GM19351 (cell line): ENCODE results near the gene TSC22D1.
A peak's percentile ranks its signal among the peaks of the same experiment; 100 is the strongest.
"Not testable (repeated sequence)": the region's sequence is repeated elsewhere in the genome, so short reads cannot be mapped to it uniquely, and the experiment has no call there.

Source experiments
- ATAC-seq: cut with Tn5 transposase; IDR thresholded peaks from one replicate; pipeline ENCODE4 v1.9.1; 2021; ENCODE audit warnings: mild to moderate bottlenecking, moderate library complexity; ENCODE audit not compliant: unreplicated experiment

The TSC22D1 gene

DNA sequence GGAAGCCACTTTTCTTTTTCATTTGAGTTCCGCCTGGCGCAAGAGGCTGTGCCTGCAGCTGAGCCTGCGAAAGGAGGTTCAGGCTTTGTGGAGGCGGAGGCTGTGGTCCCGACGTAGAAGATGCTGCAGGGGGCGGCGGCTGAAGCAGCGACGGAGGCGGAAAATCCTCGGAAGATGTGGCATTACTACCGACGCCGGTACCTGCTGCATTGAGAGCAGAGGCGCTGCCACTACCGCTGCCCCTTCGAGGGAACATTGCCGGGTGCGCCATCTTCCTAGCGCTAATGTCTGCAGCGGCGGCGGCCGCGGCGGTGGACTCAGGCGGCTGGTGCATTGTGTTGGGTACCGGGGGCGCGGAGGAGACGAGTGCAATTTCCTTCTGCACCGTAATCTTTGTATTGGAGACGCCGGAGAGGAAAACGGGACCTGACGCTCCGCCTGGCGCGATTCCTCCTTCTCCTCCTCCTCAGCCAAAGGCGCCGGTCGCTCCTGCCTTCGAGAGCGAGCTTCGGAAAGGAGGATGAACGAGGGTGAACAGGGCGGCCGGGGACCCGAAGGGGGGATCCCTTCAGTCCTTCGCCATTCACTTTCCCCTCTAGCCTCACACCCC lies at the start of gene TSC22D1:
Gene TSC22D1 (minus strand): TSS at position 590 of the 610 bp plus-strand sequence. CDS start 256 bp downstream, at position 334.
- ATAC-seq, result peak; percentile 2

DNA sequence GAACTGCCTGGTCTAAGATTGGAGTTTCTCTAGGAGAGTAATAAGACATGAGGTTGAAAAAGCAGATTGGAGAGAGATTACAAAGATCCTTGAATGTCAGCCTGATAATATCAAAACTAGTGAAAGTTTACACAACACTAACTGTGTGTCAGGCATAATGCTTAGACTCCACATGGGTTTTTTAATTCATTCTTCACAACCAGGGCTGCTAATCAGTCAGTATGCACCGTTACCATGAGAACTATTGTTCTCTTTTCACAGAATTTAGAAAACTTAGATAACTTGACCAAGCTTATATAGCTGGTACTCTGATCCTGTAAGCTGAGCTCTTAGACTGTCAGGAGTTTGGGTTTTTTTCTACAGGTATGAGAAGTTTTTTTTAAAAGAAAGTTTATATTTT lies 46.6 kb upstream of the TSC22D1 start:
- ATAC-seq, result no peak

GRCh38 chr13:44622261-44622660 lies 46.1 kb upstream of the TSC22D1 start:
- no peak for ATAC-seq

DNA sequence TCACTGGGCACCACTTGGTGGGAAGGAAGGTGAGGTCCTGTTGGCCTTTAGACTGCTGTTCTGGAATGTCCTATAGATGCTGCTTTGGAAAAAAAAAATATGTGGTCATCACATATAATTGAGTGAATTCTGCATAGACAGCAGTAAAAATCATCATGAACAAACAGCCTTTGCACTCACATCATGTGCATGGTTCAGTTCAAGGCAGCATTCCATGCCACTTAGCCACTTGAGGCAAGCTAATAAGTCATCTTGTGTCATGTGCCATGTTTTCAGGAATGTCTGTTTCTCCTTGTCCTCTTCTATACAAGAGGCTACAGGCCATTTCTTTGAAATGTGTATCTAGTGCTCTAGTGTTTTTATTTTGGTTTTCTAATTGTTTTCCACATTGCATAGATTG lies 43.9 kb upstream of the TSC22D1 start:
- ATAC-seq, result no peak

DNA sequence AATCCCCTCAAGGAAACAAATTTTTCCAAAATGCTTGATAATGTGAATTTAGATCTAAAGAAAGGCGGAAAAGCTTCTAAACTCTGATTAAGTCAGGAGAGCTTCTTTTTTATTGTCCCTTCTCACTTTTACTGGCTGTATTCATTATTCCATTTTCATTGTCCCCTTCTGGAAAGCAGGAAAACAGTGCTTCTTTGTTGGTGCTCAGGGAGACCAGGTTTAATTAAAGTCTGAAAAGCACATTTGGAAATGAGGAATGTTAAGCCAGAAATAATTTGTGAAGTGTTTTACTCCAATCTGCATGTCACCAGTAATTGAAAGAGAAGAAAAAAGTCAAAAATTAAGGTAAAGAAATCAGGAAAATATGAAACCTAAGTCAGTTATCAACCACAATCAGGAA lies 43.5 kb upstream of the TSC22D1 start:
- ATAC-seq, result no peak

GRCh38 chr13:44618326-44618725 lies 42.2 kb upstream of the TSC22D1 start:
- ATAC-seq, result no peak

GRCh38 chr13:44617648-44618047 lies 41.5 kb upstream of the TSC22D1 start:
- no peak for ATAC-seq

DNA sequence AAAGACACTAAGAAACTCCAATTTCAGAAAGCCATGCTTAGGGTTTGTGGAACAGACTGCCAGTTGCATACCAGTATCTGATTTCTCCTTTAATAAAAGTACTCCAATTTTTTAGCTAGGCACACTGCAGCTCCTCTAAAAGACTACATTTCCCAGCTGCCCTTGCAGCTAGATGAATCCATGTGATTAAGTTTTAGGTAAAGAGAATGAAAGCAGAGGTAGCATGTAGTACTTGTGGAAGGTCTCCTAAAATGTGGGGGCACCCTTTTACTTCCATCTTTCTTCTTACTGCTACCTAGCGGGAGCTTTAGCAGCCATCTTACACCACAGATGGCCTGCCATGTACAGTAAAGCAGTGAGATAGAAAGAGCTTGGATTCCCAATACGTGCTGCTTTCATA lies 33.0 kb upstream of the TSC22D1 start:
- ATAC-seq, result no peak

DNA sequence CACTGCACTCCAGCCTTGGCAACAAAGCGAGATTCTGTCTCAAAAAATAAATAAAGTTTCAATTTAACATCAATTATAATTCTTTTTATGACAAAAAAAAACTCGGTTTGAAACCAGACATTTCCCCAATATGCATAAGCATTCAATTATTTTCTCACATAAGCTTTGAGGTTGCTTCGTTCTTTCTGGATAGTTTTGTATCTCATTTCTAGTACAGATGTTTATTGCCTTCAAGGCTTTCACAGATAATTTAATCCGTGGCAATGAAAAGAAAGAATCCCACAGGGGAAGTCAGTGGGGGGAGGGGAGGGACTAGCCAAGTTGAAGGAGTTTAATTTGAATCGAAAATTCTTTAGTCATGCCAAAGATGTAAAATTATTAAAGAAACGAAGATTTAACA lies 29.6 kb upstream of the TSC22D1 start:
- ATAC-seq, result no peak

DNA sequence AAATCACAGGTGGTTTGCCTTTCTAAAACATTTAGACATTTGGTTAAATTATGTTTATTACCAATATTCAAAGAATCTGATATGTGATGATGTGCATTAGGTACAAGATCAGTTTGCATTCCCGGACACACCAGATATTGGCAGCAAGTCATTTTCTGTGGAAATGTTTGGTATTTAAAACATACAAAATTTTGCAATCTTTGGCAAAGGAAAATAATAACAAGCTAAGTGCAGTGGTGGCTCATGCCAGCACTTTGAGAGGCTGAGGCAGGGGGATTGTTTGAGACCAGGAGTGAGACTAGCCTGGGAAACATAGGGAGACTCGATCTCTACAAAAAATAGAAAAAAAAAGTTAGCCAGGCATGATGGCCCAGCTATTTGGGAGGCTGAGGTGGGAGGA lies 29.1 kb upstream of the TSC22D1 start:
- no peak for ATAC-seq

- no peak for ATAC-seq
These were observed 25.5 kb upstream of the TSC22D1 start for GRCh38 chr13:44601586-44601985.

- ATAC-seq, result not testable (repeated sequence)
These were observed 17.9 kb upstream of the TSC22D1 start for GRCh38 chr13:44593861-44594592.

GRCh38 chr13:44592216-44592847 lies 16.2 kb upstream of the TSC22D1 start:
- ATAC-seq, result no peak

- no peak for ATAC-seq
These were observed 15.2 kb upstream of the TSC22D1 start for GRCh38 chr13:44591316-44591715.

DNA sequence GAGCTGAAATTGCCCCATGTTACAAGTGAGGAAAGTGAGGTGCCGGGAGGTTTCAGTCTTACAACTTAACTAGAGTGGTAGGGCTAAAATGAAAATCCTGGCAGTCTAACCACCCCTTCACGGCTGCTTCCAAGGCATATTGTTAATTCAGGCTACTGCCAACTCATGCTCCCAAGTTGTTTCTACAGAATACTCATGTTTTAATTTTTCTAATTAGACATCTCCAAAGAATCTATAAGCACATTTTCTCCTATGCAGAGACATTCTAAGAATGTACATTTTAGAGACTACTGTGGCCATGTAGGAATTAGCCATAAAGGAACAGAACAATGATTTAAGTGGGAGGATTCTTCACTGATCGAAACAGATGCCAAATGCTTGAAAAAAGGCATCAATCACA lies 7.0 kb upstream of the TSC22D1 start:
- ATAC-seq, result no peak

DNA sequence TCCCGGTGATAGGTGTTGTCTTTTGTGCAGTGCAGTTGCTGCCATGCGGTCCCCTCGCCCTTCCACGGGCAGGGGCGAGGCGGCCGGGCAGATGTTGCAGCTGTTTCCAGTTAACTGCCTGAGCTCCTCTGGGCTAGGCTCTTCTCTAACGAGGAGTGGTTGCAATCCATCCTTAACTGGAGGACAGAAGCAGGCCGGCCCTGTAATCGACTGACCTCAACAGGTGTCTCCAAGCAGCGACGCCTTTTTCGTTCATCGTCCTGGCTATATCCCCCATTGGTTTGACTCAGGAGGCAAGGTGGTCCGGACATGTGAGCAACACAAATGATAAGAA lies 1.9 kb upstream of the TSC22D1 start:
- no peak for ATAC-seq

DNA sequence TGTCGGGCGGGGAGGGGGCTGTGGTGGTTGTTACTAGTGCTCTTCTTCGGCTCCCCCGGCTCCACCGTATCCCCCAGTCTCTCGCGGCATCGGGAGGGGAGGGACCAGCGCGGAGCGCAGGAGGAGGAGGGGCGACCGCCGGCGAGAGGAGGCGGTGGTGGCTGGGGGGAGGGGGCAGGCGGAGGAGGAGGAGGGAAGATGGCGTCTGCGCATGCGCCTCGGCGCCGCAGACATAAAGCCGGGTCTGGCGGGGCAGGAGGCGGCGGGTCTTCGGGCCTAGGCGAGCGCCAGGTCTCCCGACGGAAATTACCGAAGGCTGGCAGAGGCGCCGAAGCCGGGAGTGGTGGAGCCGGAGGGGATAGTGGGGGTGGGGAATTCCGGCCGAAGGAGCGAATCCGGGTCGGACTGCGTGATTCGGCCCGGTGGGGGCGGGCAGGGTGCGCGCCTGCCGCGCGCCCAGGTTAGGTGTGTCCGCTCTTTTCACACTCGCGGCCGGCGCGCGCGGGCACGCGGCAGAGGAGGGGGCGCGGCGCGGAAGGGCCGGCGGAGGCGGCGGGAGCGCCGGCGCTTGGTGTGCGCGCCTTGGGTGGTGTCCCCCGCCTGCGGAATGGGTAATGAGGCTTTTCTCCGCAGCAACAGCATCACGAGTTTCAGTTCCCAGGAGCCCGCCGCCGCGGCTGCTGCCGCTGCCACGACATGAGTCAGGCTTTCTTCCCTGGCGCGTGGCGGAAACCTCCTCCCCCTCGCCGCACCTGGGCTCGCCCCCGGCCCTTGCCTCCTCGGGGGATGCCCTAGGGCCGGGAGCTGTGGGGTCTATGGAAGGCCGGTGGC lies 1.3 kb upstream of the TSC22D1 start:
- ATAC-seq, result peak; percentile 51

DNA sequence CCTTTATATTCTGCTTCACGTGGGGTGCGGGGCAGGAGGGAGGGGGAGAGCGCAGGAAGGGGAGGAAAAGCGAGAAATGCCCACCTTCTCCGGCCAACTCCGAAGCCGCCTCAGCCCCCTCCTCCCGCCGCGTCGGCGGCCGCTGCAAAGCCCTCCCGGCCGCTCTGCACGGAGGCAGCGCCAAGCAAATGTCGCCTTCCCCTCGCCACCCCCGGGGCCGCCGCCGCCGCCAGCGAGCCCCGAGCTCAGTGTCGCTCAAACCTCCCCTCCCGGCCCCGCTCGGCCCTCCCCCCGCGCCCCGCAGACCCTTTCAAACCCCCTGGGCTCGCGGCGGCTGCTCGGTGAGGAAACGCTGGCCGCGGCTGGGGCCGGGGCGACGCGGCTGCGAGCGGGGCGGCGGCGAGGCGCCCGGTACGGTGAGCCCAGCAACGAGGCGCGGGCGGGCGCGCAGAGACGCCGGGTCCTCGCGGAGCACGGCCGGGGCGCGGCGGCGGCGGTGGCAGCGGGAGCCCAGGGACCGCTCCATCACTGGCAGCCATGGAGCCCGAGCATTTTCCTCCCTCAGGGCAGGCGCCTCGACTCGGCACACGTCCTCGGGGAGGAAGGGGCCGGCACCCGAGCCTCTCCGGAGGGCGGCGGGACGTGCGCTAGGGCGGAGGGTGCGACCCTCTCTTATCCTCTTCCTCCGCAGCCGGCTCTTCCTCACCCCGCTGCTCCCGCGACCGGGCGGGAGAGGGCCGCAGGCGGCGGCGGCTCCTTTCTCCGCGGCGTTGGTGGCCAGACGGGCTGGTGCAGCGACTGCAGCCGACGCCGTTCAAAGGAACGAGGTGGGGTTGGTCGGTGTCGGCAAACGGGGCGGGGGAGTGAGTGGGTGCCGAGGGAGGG lies 463 bp upstream of the TSC22D1 start:
- ATAC-seq, result peak; percentile 23

DNA sequence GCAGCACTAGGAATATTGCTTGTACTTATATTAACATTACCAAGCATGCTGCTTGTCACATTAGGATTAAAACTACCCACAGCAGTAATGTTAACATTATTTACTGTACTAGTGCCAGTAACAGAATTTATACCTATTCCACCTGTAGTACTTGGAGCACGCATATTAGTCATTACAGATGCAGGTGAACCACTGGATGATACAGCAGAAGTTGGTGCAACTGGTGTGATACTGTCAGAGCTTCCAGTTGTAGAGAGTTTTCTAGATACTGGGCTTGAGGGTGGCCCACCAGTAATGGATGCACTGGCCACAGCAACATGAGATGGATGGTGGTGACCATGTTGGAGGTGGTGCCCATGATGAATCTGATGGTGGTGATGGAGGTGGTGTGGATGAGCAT lies 1.1 kb downstream of the TSC22D1 start:
- no peak for ATAC-seq

GRCh38 chr13:44574466-44574855 lies 1.7 kb downstream of the TSC22D1 start:
- ATAC-seq, result no peak
